Loucy (cell line): ENCODE measurements around the gene ZNF160.

Experiments used
- H2AFZ ChIP-seq: fragments of 200-600 bp; sonication (generic); 2 replicates; pipeline ENCODE4 v1.6.0; 2016; ENCODE audit warnings: antibody characterized with exemption, mild to moderate bottlenecking, low read length, moderate library complexity
- H3F3A ChIP-seq: fragments of 200-600 bp; 2 replicates; pipeline ENCODE4 v1.6.0; 2016; ENCODE audit warnings: antibody characterized with exemption, low read depth, mild to moderate bottlenecking
- H3K27me3 ChIP-seq: fragments of 200-600 bp; sonication (generic); 2 replicates; pipeline ENCODE4 v1.6.1; 2014; ENCODE audit warnings: low read length, mild to moderate bottlenecking; ENCODE audit not compliant: insufficient read depth, poor library complexity, severe bottlenecking
- H3K36me3 ChIP-seq: fragments of 200-600 bp; sonication (generic); 2 replicates; pipeline ENCODE4 v1.6.1; 2016; ENCODE audit warnings: low read length; ENCODE audit not compliant: insufficient read depth
- H3K4me1 ChIP-seq: fragments of 200-600 bp; sonication (generic); 2 replicates; pipeline ENCODE4 v1.5.1; 2014; ENCODE audit warnings: low read length, mild to moderate bottlenecking; ENCODE audit not compliant: insufficient read depth, poor library complexity, severe bottlenecking
- H3K4me2 ChIP-seq: fragments of 200-600 bp; sonication (generic); 2 replicates; pipeline ENCODE4 v1.6.0; 2014; ENCODE audit warnings: antibody characterized with exemption, low read length, low read depth, mild to moderate bottlenecking; ENCODE audit not compliant: poor library complexity, severe bottlenecking
- H3K4me3 ChIP-seq: fragments of 200-600 bp; sonication (generic); 2 replicates; pipeline ENCODE4 v1.5.1; 2014; ENCODE audit warnings: low read length, mild to moderate bottlenecking, mixed read lengths; ENCODE audit not compliant: poor library complexity, severe bottlenecking
- H3K79me2 ChIP-seq: fragments of 200-600 bp; sonication (generic); 2 replicates; pipeline ENCODE4 v1.6.1; 2014; ENCODE audit warnings: low read length; ENCODE audit not compliant: insufficient read depth
- H3K9ac ChIP-seq: fragments of 200-600 bp; sonication (generic); 2 replicates; pipeline ENCODE4 v1.6.0; 2014; ENCODE audit warnings: mild to moderate bottlenecking, low read depth, low read length, moderate library complexity; ENCODE audit not compliant: poor library complexity, severe bottlenecking
- H3K9me2 ChIP-seq: fragments of 200-600 bp; sonication (generic); replicated peaks from 2 replicates; pipeline ENCODE4 v1.6.1; 2016; ENCODE audit warnings: low read depth, low read length, mixed read lengths
- H3K9me3 ChIP-seq: fragments of 200-600 bp; sonication (generic); 2 replicates; pipeline ENCODE4 v1.6.1; 2014; ENCODE audit warnings: mild to moderate bottlenecking, antibody characterized with exemption, low read length, low read depth; ENCODE audit not compliant: insufficient read depth
- H4K20me1 ChIP-seq: fragments of 200-600 bp; sonication (generic); 2 replicates; pipeline ENCODE4 v1.6.0; 2014; ENCODE audit warnings: antibody characterized with exemption, low read length, mild to moderate bottlenecking; ENCODE audit not compliant: insufficient read depth, poor library complexity, severe bottlenecking
- EZH2phosphoT487 ChIP-seq: fragments of 200-600 bp; IDR thresholded peaks from 2 replicates; pipeline ENCODE4 v1.6.1; 2018; ENCODE audit warnings: antibody characterized with exemption, mild to moderate bottlenecking, moderate library complexity, borderline replicate concordance
- TF ChIP-seq, protein P1 (sequence below): fragments of 200-600 bp; sonication (generic); conservative IDR thresholded peaks from 2 replicates; pipeline ENCODE4 v1.5.1; 2014; ENCODE audit warnings: mild to moderate bottlenecking, antibody characterized with exemption, low read length

ZNF160 gene

GRCh38 chr19:53136432-53136831 is 33.2 kb upstream of the ZNF160 start:
- TF ChIP-seq, protein P1, sequence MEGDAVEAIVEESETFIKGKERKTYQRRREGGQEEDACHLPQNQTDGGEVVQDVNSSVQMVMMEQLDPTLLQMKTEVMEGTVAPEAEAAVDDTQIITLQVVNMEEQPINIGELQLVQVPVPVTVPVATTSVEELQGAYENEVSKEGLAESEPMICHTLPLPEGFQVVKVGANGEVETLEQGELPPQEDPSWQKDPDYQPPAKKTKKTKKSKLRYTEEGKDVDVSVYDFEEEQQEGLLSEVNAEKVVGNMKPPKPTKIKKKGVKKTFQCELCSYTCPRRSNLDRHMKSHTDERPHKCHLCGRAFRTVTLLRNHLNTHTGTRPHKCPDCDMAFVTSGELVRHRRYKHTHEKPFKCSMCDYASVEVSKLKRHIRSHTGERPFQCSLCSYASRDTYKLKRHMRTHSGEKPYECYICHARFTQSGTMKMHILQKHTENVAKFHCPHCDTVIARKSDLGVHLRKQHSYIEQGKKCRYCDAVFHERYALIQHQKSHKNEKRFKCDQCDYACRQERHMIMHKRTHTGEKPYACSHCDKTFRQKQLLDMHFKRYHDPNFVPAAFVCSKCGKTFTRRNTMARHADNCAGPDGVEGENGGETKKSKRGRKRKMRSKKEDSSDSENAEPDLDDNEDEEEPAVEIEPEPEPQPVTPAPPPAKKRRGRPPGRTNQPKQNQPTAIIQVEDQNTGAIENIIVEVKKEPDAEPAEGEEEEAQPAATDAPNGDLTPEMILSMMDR, result no peak
- TF ChIP-seq EZH2phosphoT487, result no peak
- H3K9me3 ChIP-seq, result peaks cover 18% of the 10 kb centered on the region; the same call in 1 of the 2 replicates
- no peaks in the 10 kb centered on the region for H3K4me1 ChIP-seq
- no peaks in the 10 kb centered on the region for H3K27me3 ChIP-seq
- H3K9ac ChIP-seq, result no peak overlapping the region
- no peak overlapping the region for H3K4me2 ChIP-seq
- no peak overlapping the region for H2AFZ ChIP-seq
- peaks cover 5% of the 10 kb centered on the region; the same call in 1 of the 2 replicates for H3K36me3 ChIP-seq
- H4K20me1 ChIP-seq, result no peaks in the 10 kb centered on the region
- H3K4me3 ChIP-seq, result no peak overlapping the region
- no peaks in the 10 kb centered on the region for H3F3A ChIP-seq
- no peaks in the 10 kb centered on the region for H3K9me2 ChIP-seq
- H3K79me2 ChIP-seq, result peaks cover 9% of the 10 kb centered on the region; the same call in 1 of the 2 replicates

- H3K79me2 ChIP-seq, result peaks cover 11% of the 10 kb centered on the region; the same call in 1 of the 2 replicates
- no peaks in the 10 kb centered on the region for H3K4me1 ChIP-seq
- no peaks in the 10 kb centered on the region for H4K20me1 ChIP-seq
- peak within 1 kb of the TSS; percentile 67 for H3K9ac ChIP-seq
- H3K4me3 ChIP-seq, result peak within 1 kb of the TSS; percentile 78
- no peaks in the 10 kb centered on the region for H3K9me2 ChIP-seq
- H2AFZ ChIP-seq, result peak within 1 kb of the TSS; percentile 74
- peak within 1 kb of the TSS; percentile 69 for H3K4me2 ChIP-seq
- TF ChIP-seq, protein P1, result no peak
- TF ChIP-seq EZH2phosphoT487, result no peak
- no peaks in the 10 kb centered on the region for H3K36me3 ChIP-seq
- H3K9me3 ChIP-seq, result no peaks in the 10 kb centered on the region
- no peaks in the 10 kb centered on the region for H3F3A ChIP-seq
- H3K27me3 ChIP-seq, result no peaks in the 10 kb centered on the region
Observed at GRCh38 chr19:53132141-53132991, 29.1 kb upstream of the ZNF160 start, which contains the start of gene ZNF415. Gene ZNF415 (minus strand): TSS chr19:53132910. CDS start chr19:53122676, 10,234 bp downstream.

- TF ChIP-seq, protein P1, result no peak
- Histone ChIP-seq H3K9ac (peak overlapping the region; percentile 67), H3K27me3 (no peaks in the 10 kb centered on the region), H3F3A (no peaks in the 10 kb centered on the region), H3K4me1 (no peaks in the 10 kb centered on the region), H3K4me3 (peak overlapping the region; percentile 78), H3K9me3 (no peaks in the 10 kb centered on the region), H3K9me2 (no peaks in the 10 kb centered on the region), H2AFZ (no peak overlapping the region), H3K79me2 (peaks cover 11% of the 10 kb centered on the region; the same call in 1 of the 2 replicates), H3K4me2 (peak overlapping the region; percentile 69), H4K20me1 (no peaks in the 10 kb centered on the region), H3K36me3 (no peaks in the 10 kb centered on the region)
Observed at GRCh38 chr19:53131727-53132126, 28.5 kb upstream of the ZNF160 start.
